HCT116 (cell line): ENCODE data around the gene KDM5A.

ENCODE experiments used
- CEBPB ChIP-seq: IDR thresholded peaks from 2 replicates; pipeline ENCODE4 v1.6.1; 2012; ENCODE audit warnings: low read depth
- CTCF ChIP-seq, 3 experiments: fragments of 200-600 bp in 1 of 3; sonication (generic) in 1 of 3; IDR thresholded peaks in 2 of 3; conservative IDR thresholded peaks in 1 of 3; 2 replicates each; pipeline ENCODE4 v1.5.1; 2012 to 2017; ENCODE audit warnings: low read depth in 2 of 3, low read length in 2 of 3, antibody characterized with exemption in 1 of 3, borderline replicate concordance in 1 of 3, control low read depth in 1 of 3, mild to moderate bottlenecking in 1 of 3, mixed read lengths in 1 of 3, mixed run types in 1 of 3, moderate library complexity in 1 of 3; ENCODE audit not compliant: insufficient read depth in 1 of 3
- EZH2 ChIP-seq: fragments of 200-600 bp; sonication (generic); IDR thresholded peaks from 2 replicates; pipeline ENCODE4 v1.6.1; 2017; ENCODE audit warnings: antibody characterized with exemption, mixed run types
- EZH2phosphoT487 ChIP-seq: fragments of 200-600 bp; IDR thresholded peaks from 2 replicates; pipeline ENCODE4 v1.6.1; 2018; ENCODE audit warnings: antibody characterized with exemption, borderline replicate concordance
- JUND ChIP-seq: IDR thresholded peaks from 2 replicates; pipeline ENCODE4 v1.6.1; 2012
- POLR2A ChIP-seq: IDR thresholded peaks from 2 replicates; pipeline ENCODE4 v1.7.0; 2011; ENCODE audit warnings: borderline replicate concordance; ENCODE audit not compliant: insufficient read depth, insufficient read length; ENCODE audit errors: extremely low read depth
- POLR2AphosphoS5 ChIP-seq: IDR thresholded peaks from 2 replicates; pipeline ENCODE4 v1.6.1; 2011; ENCODE audit warnings: mild to moderate bottlenecking, low read depth, low read length, moderate library complexity
- SIN3A ChIP-seq: IDR thresholded peaks from 2 replicates; pipeline ENCODE4 v1.6.1; 2012; ENCODE audit warnings: low read depth
- TCF7L2 ChIP-seq: IDR thresholded peaks from 2 replicates; pipeline ENCODE4 v1.7.0; 2011; ENCODE audit warnings: borderline replicate concordance, inconsistent platforms; ENCODE audit not compliant: insufficient read depth, insufficient read length; ENCODE audit errors: extremely low read depth
- YY1 ChIP-seq: IDR thresholded peaks from 2 replicates; pipeline ENCODE4 v1.6.1; 2011; ENCODE audit warnings: low read length, low read depth, moderate library complexity, mild to moderate bottlenecking; ENCODE audit not compliant: insufficient replicate concordance; ENCODE audit errors: extremely low read depth
- ZBTB33 ChIP-seq: IDR thresholded peaks from 2 replicates; pipeline ENCODE4 v1.6.1; 2011; ENCODE audit warnings: mild to moderate bottlenecking, low read length, moderate library complexity; ENCODE audit not compliant: insufficient replicate concordance; ENCODE audit errors: extremely low read depth
- ZNF274 ChIP-seq: fragments of 200-500 bp; sonication (Bioruptor generic); IDR thresholded peaks from 2 replicates; pipeline ENCODE4 v1.6.1; 2014; ENCODE audit warnings: mild to moderate bottlenecking, low read depth, low read length, inconsistent platforms

- no peak for TF ChIP-seq CEBPB
- TF ChIP-seq POLR2AphosphoS5: peak; percentile 82
- TF ChIP-seq CTCF (IDR thresholded peaks at IDR 0.05 in 2 of 3, conservative IDR thresholded peaks at IDR 0.05 in 1 of 3; ENCODE audit: borderline replicate concordance in 1 of 3, insufficient read depth in 1 of 3, low read depth in 2 of 3, low read length in 2 of 3): no peak
- no peak for TF ChIP-seq EZH2
- peak; percentile 64 for TF ChIP-seq POLR2A
- TF ChIP-seq ZNF274: no peak
- TF ChIP-seq YY1: peak; percentile 15
- peak; percentile 72 for TF ChIP-seq TCF7L2
- no peak for TF ChIP-seq JUND
- TF ChIP-seq SIN3A: peak; percentile 89
- peak; percentile 10 for TF ChIP-seq ZBTB33
- TF ChIP-seq EZH2phosphoT487: no peak
These were observed at the start of gene KDM5A for GRCh38 chr12:389142-390096.
